GM18907 (cell line): Measurements from ENCODE around the gene PCDHA6.
"Not testable (repeated sequence)": the region's sequence is repeated elsewhere in the genome, so short reads cannot be mapped to it uniquely, and the experiment has no call there.

Experiments
- ATAC-seq: cut with Tn5 transposase; IDR thresholded peaks from one replicate; pipeline ENCODE4 v1.9.1; 2021; ENCODE audit warnings: mild to moderate bottlenecking, moderate library complexity; ENCODE audit not compliant: unreplicated experiment

PCDHA6 gene

GRCh38 chr5:140857177-140857986 lies 29.6 kb downstream of the PCDHA6 start:
- no peak for ATAC-seq

- no peak for ATAC-seq
Measured at GRCh38 chr5:140857987-140858240, 30.2 kb downstream of the PCDHA6 start.

- ATAC-seq, result no peak
Measured at GRCh38 chr5:140862441-140863295, 34.9 kb downstream of the PCDHA6 start.

GRCh38 chr5:140868721-140869554 lies 41.2 kb downstream of the PCDHA6 start, which contains the start of gene PCDHA11:
Gene PCDHA11, plus strand, starts transcription at chr5:140868957. Its CDS starts 147 bp downstream, at chr5:140869104.
- no peak for ATAC-seq

- no peak for ATAC-seq
Measured at GRCh38 chr5:140869555-140869886, 41.8 kb downstream of the PCDHA6 start.

- ATAC-seq, result no peak
Measured at GRCh38 chr5:140870221-140871201, 42.8 kb downstream of the PCDHA6 start.

- ATAC-seq, result no peak
Measured at GRCh38 chr5:140875085-140876065, 47.6 kb downstream of the PCDHA6 start, which contains the start of gene PCDHA12. Gene PCDHA12, plus strand, starts transcription at chr5:140875308. Its CDS starts 165 bp downstream, at chr5:140875473.

- not testable (repeated sequence) for ATAC-seq
Measured at GRCh38 chr5:140876541-140877261, 48.9 kb downstream of the PCDHA6 start.

GRCh38 chr5:140877262-140877581 lies 49.5 kb downstream of the PCDHA6 start:
- ATAC-seq, result no peak
